SK-N-SH treated with all-trans-retinoic acid at 6 μM for 48 hours (cell line): ENCODE measurements around the gene CACNA2D3.

Experiments
- ATAC-seq: fragments of 200-7000 bp; cut with Tn5 transposase; 3 replicates; pipeline ENCODE4 v1.9.1; 2020; ENCODE audit warnings: mild to moderate bottlenecking, moderate library complexity
- ARNTL ChIP-seq: fragments of 450-650 bp; formaldehyde crosslinking; IDR thresholded peaks from 2 replicates; pipeline ENCODE4 v1.5.0; 2020; ENCODE audit warnings: low read depth, mild to moderate bottlenecking, moderate library complexity, borderline replicate concordance
- GLIS3 ChIP-seq: fragments of 250-450 bp; sonication (Bioruptor Pico); IDR thresholded peaks from 2 replicates; pipeline ENCODE4 v1.5.0; 2020; ENCODE audit warnings: mild to moderate bottlenecking, moderate library complexity
- ISL1 ChIP-seq: fragments of 250-450 bp; sonication (Bioruptor Pico); IDR thresholded peaks from 2 replicates; pipeline ENCODE4 v2.1.2; 2022; ENCODE audit warnings: mild to moderate bottlenecking, moderate library complexity
- OSR1 ChIP-seq: fragments of 250-450 bp; sonication (Bioruptor Pico); IDR thresholded peaks from 2 replicates; pipeline ENCODE4 v1.8.0; 2022; ENCODE audit warnings: moderate library complexity, mild to moderate bottlenecking, inconsistent platforms
- PPARA ChIP-seq: fragments of 250-450 bp; sonication (Bioruptor Pico); IDR thresholded peaks from 2 replicates; pipeline ENCODE4 v1.5.0; 2020; ENCODE audit warnings: mild to moderate bottlenecking, borderline replicate concordance
- RARB ChIP-seq: fragments of 250-450 bp; sonication (Bioruptor Pico); IDR thresholded peaks from 2 replicates; pipeline ENCODE4 v1.8.0; 2021; ENCODE audit warnings: mild to moderate bottlenecking, moderate library complexity
- SNAI2 ChIP-seq: fragments of 250-450 bp; sonication (Bioruptor Pico); IDR thresholded peaks from 2 replicates; pipeline ENCODE4 v1.5.0; 2020; ENCODE audit warnings: mild to moderate bottlenecking, moderate library complexity
- TCF4 ChIP-seq: fragments of 250-450 bp; sonication (Bioruptor Pico); IDR thresholded peaks from 2 replicates; pipeline ENCODE4 v1.8.0; 2021; ENCODE audit warnings: mild to moderate bottlenecking, moderate library complexity, borderline replicate concordance
- TOX ChIP-seq: fragments of 250-450 bp; sonication (Bioruptor Pico); IDR thresholded peaks from 2 replicates; pipeline ENCODE4 v1.8.0; 2021; ENCODE audit warnings: mild to moderate bottlenecking, moderate library complexity, borderline replicate concordance
- ZC3H10 ChIP-seq: fragments of 250-450 bp; sonication (Bioruptor Pico); IDR thresholded peaks from 2 replicates; pipeline ENCODE4 v1.5.1; 2021; ENCODE audit warnings: mild to moderate bottlenecking, moderate library complexity
- ZFP3 ChIP-seq: fragments of 250-450 bp; sonication (Bioruptor Pico); IDR thresholded peaks from 2 replicates; pipeline ENCODE4 v1.5.0; 2020; ENCODE audit warnings: mild to moderate bottlenecking, moderate library complexity
- ZFP30 ChIP-seq: fragments of 450-650 bp; formaldehyde crosslinking; IDR thresholded peaks from 2 replicates; pipeline ENCODE4 v1.5.0; 2022; ENCODE audit warnings: mild to moderate bottlenecking, moderate library complexity
- ZNF565 ChIP-seq: fragments of 450-650 bp; formaldehyde crosslinking; conservative IDR thresholded peaks from 2 replicates; pipeline ENCODE4 v1.5.0; 2020; ENCODE audit warnings: low read depth, mild to moderate bottlenecking, moderate library complexity
- ZNF70 ChIP-seq: fragments of 450-650 bp; formaldehyde crosslinking; IDR thresholded peaks from 2 replicates; pipeline ENCODE4 v1.5.0; 2020; ENCODE audit warnings: mild to moderate bottlenecking, moderate library complexity
- ZNF8 ChIP-seq: fragments of 450-650 bp; formaldehyde crosslinking; IDR thresholded peaks from 2 replicates; pipeline ENCODE4 v1.5.0; 2020; ENCODE audit warnings: mild to moderate bottlenecking, moderate library complexity
- TF ChIP-seq, protein P1 (sequence below): fragments of 250-450 bp; sonication (Bioruptor Pico); IDR thresholded peaks from 2 replicates; pipeline ENCODE4 v1.5.1; 2021; ENCODE audit warnings: mild to moderate bottlenecking, moderate library complexity
- TF ChIP-seq, protein P2 (sequence below): fragments of 250-450 bp; sonication (Bioruptor Pico); IDR thresholded peaks from 2 replicates; pipeline ENCODE4 v1.8.0; 2020; ENCODE audit warnings: mild to moderate bottlenecking, moderate library complexity, borderline replicate concordance
- TF ChIP-seq, protein P3 (sequence below): fragments of 250-450 bp; sonication (Bioruptor Pico); IDR thresholded peaks from 2 replicates; pipeline ENCODE4 v1.8.0; 2021; ENCODE audit warnings: low read depth, mild to moderate bottlenecking, moderate library complexity, borderline replicate concordance
- TF ChIP-seq, protein P4 (sequence below): fragments of 250-450 bp; sonication (Bioruptor Pico); IDR thresholded peaks from 2 replicates; pipeline ENCODE4 v1.5.1; 2020; ENCODE audit warnings: low read depth, mild to moderate bottlenecking, moderate library complexity
- TF ChIP-seq, protein P5 (sequence below): fragments of 250-450 bp; sonication (Bioruptor Pico); IDR thresholded peaks from 2 replicates; pipeline ENCODE4 v1.5.0; 2020; ENCODE audit warnings: mild to moderate bottlenecking, moderate library complexity

CACNA2D3 gene

DNA sequence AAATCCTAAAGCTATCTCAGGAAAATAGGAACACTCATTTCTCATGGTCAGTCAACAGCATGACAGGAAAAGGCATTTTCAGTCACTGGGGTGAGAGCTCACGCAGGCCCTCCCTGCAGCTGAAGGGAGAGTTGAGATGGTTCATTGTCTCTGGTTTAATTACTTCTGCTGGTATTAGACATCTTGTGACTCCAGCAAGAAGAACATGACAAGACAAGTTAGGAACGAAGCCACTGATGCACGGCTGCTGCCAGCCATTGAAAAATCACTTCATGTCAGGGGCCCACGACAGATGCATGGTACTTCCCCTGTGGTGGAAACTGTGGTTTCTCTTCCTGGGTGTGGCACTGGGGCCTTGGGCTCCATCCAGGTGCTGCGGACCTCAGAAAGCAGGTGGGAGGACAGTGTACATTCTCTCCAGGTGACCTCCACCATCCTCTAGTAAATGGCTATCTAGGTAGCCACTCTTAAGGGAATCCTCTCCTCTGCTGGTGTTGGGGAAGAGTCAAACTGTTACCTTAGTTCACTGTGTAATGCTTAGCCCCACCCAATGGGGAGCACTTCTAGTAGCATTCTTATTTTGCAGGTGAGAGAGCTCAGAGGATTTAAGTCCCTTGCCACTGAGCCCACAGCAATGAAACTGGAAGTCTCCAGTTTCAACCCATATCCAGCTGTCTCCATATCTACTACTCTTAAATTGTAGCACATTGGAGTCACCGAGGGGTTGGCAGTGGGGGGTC is 531.3 kb downstream of the CACNA2D3 start:
- TF ChIP-seq ZNF70 (CRISPR knock-in tag) (no peak), SNAI2 (CRISPR knock-in tag) (no peak), ZNF565 (CRISPR knock-in tag) (no peak), ZC3H10 (CRISPR knock-in tag) (no peak), ZNF8 (CRISPR knock-in tag) (no peak), OSR1 (CRISPR knock-in tag) (no peak), ARNTL (CRISPR knock-in tag) (no peak)
- TF ChIP-seq, protein P1, sequence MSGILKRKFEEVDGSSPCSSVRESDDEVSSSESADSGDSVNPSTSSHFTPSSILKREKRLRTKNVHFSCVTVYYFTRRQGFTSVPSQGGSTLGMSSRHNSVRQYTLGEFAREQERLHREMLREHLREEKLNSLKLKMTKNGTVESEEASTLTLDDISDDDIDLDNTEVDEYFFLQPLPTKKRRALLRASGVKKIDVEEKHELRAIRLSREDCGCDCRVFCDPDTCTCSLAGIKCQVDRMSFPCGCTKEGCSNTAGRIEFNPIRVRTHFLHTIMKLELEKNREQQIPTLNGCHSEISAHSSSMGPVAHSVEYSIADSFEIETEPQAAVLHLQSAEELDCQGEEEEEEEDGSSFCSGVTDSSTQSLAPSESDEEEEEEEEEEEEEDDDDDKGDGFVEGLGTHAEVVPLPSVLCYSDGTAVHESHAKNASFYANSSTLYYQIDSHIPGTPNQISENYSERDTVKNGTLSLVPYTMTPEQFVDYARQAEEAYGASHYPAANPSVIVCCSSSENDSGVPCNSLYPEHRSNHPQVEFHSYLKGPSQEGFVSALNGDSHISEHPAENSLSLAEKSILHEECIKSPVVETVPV (CRISPR knock-in tag), result no peak
- ATAC-seq, result no peak

DNA sequence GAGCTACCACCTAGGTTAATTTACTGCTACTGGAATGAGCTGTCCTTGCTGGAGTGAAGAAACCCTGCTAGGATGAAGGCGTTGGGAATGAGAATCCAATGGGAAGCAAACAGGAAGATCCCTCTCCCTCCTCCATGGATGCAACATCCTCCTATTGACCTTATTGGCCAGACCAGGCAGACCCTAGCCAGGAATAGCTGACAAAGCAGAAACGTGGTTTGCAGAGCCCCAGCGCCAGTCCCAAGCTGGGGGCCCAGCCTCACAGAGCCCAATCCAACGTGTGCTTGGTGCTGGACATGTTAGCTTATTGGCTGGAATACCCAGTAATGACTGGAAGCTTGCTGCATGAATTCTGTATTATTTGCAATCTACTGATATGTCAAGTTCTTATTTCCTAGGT is 532.4 kb downstream of the CACNA2D3 start:
- ATAC-seq, result no peak
- TF ChIP-seq RARB (CRISPR knock-in tag) (no peak), GLIS3 (CRISPR knock-in tag) (no peak), TCF4 (no peak), ZNF565 (CRISPR knock-in tag) (no peak), ZNF70 (CRISPR knock-in tag) (no peak), TOX (no peak), ZFP3 (no peak), SNAI2 (CRISPR knock-in tag) (no peak), OSR1 (CRISPR knock-in tag) (no peak), ZC3H10 (CRISPR knock-in tag) (no peak)
- TF ChIP-seq, protein P2, sequence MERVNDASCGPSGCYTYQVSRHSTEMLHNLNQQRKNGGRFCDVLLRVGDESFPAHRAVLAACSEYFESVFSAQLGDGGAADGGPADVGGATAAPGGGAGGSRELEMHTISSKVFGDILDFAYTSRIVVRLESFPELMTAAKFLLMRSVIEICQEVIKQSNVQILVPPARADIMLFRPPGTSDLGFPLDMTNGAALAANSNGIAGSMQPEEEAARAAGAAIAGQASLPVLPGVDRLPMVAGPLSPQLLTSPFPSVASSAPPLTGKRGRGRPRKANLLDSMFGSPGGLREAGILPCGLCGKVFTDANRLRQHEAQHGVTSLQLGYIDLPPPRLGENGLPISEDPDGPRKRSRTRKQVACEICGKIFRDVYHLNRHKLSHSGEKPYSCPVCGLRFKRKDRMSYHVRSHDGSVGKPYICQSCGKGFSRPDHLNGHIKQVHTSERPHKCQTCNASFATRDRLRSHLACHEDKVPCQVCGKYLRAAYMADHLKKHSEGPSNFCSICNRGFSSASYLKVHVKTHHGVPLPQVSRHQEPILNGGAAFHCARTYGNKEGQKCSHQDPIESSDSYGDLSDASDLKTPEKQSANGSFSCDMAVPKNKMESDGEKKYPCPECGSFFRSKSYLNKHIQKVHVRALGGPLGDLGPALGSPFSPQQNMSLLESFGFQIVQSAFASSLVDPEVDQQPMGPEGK (CRISPR knock-in tag), result no peak
- TF ChIP-seq, protein P1 (CRISPR knock-in tag), result no peak
- TF ChIP-seq, protein P3, sequence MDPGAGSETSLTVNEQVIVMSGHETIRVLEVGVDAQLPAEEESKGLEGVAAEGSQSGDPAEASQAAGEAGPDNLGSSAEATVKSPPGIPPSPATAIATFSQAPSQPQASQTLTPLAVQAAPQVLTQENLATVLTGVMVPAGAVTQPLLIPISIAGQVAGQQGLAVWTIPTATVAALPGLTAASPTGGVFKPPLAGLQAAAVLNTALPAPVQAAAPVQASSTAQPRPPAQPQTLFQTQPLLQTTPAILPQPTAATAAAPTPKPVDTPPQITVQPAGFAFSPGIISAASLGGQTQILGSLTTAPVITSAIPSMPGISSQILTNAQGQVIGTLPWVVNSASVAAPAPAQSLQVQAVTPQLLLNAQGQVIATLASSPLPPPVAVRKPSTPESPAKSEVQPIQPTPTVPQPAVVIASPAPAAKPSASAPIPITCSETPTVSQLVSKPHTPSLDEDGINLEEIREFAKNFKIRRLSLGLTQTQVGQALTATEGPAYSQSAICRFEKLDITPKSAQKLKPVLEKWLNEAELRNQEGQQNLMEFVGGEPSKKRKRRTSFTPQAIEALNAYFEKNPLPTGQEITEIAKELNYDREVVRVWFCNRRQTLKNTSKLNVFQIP, result no peak

DNA sequence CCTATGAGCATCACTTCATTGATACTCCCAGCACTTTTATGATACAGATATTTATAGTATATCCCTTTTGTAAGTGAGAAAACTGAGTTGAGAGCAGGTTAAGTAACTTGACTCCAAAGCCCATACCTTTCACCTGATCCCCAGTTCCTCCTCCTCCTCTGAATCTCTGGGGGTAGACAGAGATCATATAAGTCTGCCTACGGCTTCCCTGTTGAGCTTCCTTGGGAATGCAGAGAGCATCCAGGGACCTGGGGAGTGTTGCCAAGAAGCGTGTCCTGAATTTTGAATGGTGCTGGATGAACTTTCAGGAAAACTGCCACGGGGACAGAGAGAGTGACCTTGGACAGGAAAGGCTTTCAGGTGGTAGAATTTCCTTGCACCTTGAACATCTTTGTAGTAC is 537.0 kb downstream of the CACNA2D3 start:
- no peak for ATAC-seq
- TF ChIP-seq ISL1 (CRISPR knock-in tag) (no peak), OSR1 (CRISPR knock-in tag) (no peak), ZFP3 (no peak)

DNA sequence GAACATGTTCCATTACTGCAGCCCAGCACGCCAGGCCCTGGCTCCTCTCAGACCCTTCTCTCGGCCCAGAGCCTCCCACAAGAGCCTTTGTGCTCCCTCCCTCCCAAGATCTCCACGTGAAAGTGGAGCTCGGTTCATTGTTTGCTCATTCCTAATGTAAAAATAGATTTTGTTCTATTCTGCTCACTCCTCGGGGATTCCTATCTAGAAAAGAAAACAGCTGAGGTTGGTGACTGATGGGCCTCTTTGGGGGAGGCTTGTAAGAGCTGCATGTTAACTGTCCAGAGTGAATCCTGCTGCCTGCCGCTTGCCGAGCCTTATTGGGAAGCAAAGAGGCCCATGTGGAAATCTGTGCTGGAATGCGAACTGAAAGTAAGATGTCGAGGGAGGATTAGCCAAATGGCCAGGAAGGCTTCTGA is 538.4 kb downstream of the CACNA2D3 start:
- no peak for ATAC-seq
- no peak for TF ChIP-seq TOX
- TF ChIP-seq, protein P4, sequence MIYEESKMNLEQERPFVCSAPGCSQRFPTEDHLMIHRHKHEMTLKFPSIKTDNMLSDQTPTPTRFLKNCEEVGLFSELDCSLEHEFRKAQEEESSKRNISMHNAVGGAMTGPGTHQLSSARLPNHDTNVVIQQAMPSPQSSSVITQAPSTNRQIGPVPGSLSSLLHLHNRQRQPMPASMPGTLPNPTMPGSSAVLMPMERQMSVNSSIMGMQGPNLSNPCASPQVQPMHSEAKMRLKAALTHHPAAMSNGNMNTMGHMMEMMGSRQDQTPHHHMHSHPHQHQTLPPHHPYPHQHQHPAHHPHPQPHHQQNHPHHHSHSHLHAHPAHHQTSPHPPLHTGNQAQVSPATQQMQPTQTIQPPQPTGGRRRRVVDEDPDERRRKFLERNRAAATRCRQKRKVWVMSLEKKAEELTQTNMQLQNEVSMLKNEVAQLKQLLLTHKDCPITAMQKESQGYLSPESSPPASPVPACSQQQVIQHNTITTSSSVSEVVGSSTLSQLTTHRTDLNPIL (CRISPR knock-in tag), result no peak
- no peak for TF ChIP-seq ZFP30 (CRISPR knock-in tag)
- TF ChIP-seq ZNF8 (CRISPR knock-in tag), result no peak
- TF ChIP-seq, protein P2 (CRISPR knock-in tag), result no peak
- no peak for TF ChIP-seq TCF4
- TF ChIP-seq, protein P5, sequence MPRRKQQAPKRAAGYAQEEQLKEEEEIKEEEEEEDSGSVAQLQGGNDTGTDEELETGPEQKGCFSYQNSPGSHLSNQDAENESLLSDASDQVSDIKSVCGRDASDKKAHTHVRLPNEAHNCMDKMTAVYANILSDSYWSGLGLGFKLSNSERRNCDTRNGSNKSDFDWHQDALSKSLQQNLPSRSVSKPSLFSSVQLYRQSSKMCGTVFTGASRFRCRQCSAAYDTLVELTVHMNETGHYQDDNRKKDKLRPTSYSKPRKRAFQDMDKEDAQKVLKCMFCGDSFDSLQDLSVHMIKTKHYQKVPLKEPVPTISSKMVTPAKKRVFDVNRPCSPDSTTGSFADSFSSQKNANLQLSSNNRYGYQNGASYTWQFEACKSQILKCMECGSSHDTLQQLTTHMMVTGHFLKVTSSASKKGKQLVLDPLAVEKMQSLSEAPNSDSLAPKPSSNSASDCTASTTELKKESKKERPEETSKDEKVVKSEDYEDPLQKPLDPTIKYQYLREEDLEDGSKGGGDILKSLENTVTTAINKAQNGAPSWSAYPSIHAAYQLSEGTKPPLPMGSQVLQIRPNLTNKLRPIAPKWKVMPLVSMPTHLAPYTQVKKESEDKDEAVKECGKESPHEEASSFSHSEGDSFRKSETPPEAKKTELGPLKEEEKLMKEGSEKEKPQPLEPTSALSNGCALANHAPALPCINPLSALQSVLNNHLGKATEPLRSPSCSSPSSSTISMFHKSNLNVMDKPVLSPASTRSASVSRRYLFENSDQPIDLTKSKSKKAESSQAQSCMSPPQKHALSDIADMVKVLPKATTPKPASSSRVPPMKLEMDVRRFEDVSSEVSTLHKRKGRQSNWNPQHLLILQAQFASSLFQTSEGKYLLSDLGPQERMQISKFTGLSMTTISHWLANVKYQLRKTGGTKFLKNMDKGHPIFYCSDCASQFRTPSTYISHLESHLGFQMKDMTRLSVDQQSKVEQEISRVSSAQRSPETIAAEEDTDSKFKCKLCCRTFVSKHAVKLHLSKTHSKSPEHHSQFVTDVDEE (CRISPR knock-in tag), result no peak
- TF ChIP-seq ZNF565 (CRISPR knock-in tag), result no peak
- TF ChIP-seq PPARA (CRISPR knock-in tag), result no peak
- TF ChIP-seq, protein P3, result no peak
- TF ChIP-seq ARNTL (CRISPR knock-in tag), result no peak
